Neural cell (in vitro differentiated cells): ENCODE data around the gene TLE3. TPM values are rescaled to one million over a fixed set of nuclear protein-coding genes. Genes with fewer than 3 reads are reported as not detected.

Experiments used
- H2AFZ ChIP-seq: fragments of 200-600, 300-800 bp; sonication (generic), shearing (Covaris generic); 2 replicates; pipeline ENCODE4 v1.6.0; 2014; ENCODE audit warnings: low read depth, mild to moderate bottlenecking, antibody characterized with exemption, low read length, moderate library complexity
- H3F3A ChIP-seq: fragments of 200-600 bp; shearing (Covaris generic); 2 replicates; pipeline ENCODE4 v1.6.1; 2016; ENCODE audit warnings: mild to moderate bottlenecking, moderate library complexity, mixed read lengths, antibody characterized with exemption, low read length; ENCODE audit not compliant: insufficient read depth, poor library complexity, severe bottlenecking
- H3K27ac ChIP-seq: fragments of 200-600, 300-800 bp; sonication (generic), shearing (Covaris generic); 2 replicates; pipeline ENCODE4 v1.5.1; 2014; ENCODE audit warnings: mild to moderate bottlenecking, low read length, moderate library complexity
- H3K27me3 ChIP-seq: fragments of 300-800, 200-600 bp; sonication (generic), shearing (Covaris generic); 2 replicates; pipeline ENCODE4 v1.6.0; 2014; ENCODE audit warnings: mild to moderate bottlenecking, low read depth, low read length, moderate library complexity; ENCODE audit not compliant: insufficient read depth
- H3K36me3 ChIP-seq: fragments of 300-800, 200-600 bp; sonication (generic), shearing (Covaris generic); 2 replicates; pipeline ENCODE4 v1.5.1; 2014; ENCODE audit warnings: mild to moderate bottlenecking, antibody characterized with exemption, low read length, moderate library complexity; ENCODE audit not compliant: insufficient read depth
- H3K4me2 ChIP-seq: fragments of 300-800, 200-600 bp; sonication (generic), shearing (Covaris generic); 2 replicates; pipeline ENCODE4 v1.6.0; 2014; ENCODE audit warnings: mild to moderate bottlenecking, low read length
- H3K4me3 ChIP-seq: fragments of 300-800, 200-600 bp; sonication (generic), shearing (Covaris generic); 2 replicates; pipeline ENCODE4 v1.5.1; 2014; ENCODE audit warnings: mild to moderate bottlenecking, low read length, moderate library complexity
- H3K79me2 ChIP-seq: fragments of 200-600 bp; shearing (Covaris generic); replicated peaks from 2 replicates; pipeline ENCODE4 v1.6.0; 2014; ENCODE audit warnings: mild to moderate bottlenecking, low read length, moderate library complexity; ENCODE audit not compliant: insufficient read depth
- H3K9ac ChIP-seq: fragments of 300-800, 200-600 bp; sonication (generic), shearing (Covaris generic); 2 replicates; pipeline ENCODE4 v1.6.1; 2016; ENCODE audit warnings: mild to moderate bottlenecking, low read length, mixed read lengths
- H3K9me2 ChIP-seq: fragments of 200-600 bp; shearing (Covaris generic); 2 replicates; pipeline ENCODE4 v1.6.1; 2016; ENCODE audit warnings: mild to moderate bottlenecking, low read length, mixed read lengths; ENCODE audit not compliant: insufficient read depth
- H3K9me3 ChIP-seq: fragments of 200-600, 300-800 bp; sonication (generic), shearing (Covaris generic); 2 replicates; pipeline ENCODE4 v1.6.1; 2016; ENCODE audit warnings: mild to moderate bottlenecking, mixed run types, low read length, moderate library complexity, mixed read lengths
- H4K20me1 ChIP-seq: fragments of 200-600 bp; shearing (Covaris generic); 2 replicates; pipeline ENCODE4 v1.6.1; 2016; ENCODE audit warnings: mild to moderate bottlenecking, mixed run types; ENCODE audit not compliant: insufficient read depth
- EP300 ChIP-seq: fragments of 450-650 bp; conservative IDR thresholded peaks from 2 replicates; pipeline ENCODE4 v1.6.1; 2014; ENCODE audit warnings: antibody characterized with exemption, mild to moderate bottlenecking, moderate library complexity; ENCODE audit not compliant: poor library complexity, severe bottlenecking
- EZH2 ChIP-seq: fragments of 200-600, 300-800 bp; shearing (Covaris generic), sonication (generic); IDR thresholded peaks from 2 replicates; pipeline ENCODE4 v1.6.1; 2014; ENCODE audit warnings: antibody characterized with exemption, low read length, borderline replicate concordance, mild to moderate bottlenecking; ENCODE audit not compliant: insufficient read depth, poor library complexity, severe bottlenecking
- MXI1 ChIP-seq: fragments of 450-650 bp; conservative IDR thresholded peaks from 2 replicates; pipeline ENCODE4 v1.6.1; 2014; ENCODE audit warnings: antibody characterized with exemption, mild to moderate bottlenecking; ENCODE audit not compliant: poor library complexity, severe bottlenecking
- POLR2AphosphoS5 ChIP-seq: IDR thresholded peaks from 2 replicates; pipeline ENCODE4 v1.6.1; 2012
- RAD21 ChIP-seq: fragments of 450-650 bp; conservative IDR thresholded peaks from 2 replicates; pipeline ENCODE4 v1.6.1; 2014; ENCODE audit warnings: antibody characterized with exemption, mild to moderate bottlenecking, moderate library complexity
- SMC3 ChIP-seq: fragments of 450-650 bp; conservative IDR thresholded peaks from 2 replicates; pipeline ENCODE4 v1.6.1; 2014; ENCODE audit warnings: antibody characterized with exemption, mild to moderate bottlenecking, moderate library complexity; ENCODE audit not compliant: poor library complexity
- TAF1 ChIP-seq: IDR thresholded peaks from 2 replicates; pipeline ENCODE4 v1.6.1; 2012; ENCODE audit warnings: low read depth
- polyA plus RNA-seq: library from polyadenylated mRNA; depleted of rRNA; stranded (reverse); fragments of >200 nt; gene quantifications from 2 replicates; pipeline ENCODE4 v1.2.3, GENCODE V29; 2014
- TF ChIP-seq, protein P1 (sequence below): IDR thresholded peaks from 2 replicates; pipeline ENCODE4 v1.6.1; 2012; ENCODE audit warnings: borderline replicate concordance
- TF ChIP-seq, protein P2 (sequence below): fragments of 450-650 bp; IDR thresholded peaks from 2 replicates; pipeline ENCODE4 v1.5.1; 2014; ENCODE audit warnings: antibody characterized with exemption, mild to moderate bottlenecking, moderate library complexity; ENCODE audit not compliant: poor library complexity, severe bottlenecking

The TLE3 gene
- polyA plus RNA-seq, 1 donor from 2014 or later = 27.6 TPM

DNA sequence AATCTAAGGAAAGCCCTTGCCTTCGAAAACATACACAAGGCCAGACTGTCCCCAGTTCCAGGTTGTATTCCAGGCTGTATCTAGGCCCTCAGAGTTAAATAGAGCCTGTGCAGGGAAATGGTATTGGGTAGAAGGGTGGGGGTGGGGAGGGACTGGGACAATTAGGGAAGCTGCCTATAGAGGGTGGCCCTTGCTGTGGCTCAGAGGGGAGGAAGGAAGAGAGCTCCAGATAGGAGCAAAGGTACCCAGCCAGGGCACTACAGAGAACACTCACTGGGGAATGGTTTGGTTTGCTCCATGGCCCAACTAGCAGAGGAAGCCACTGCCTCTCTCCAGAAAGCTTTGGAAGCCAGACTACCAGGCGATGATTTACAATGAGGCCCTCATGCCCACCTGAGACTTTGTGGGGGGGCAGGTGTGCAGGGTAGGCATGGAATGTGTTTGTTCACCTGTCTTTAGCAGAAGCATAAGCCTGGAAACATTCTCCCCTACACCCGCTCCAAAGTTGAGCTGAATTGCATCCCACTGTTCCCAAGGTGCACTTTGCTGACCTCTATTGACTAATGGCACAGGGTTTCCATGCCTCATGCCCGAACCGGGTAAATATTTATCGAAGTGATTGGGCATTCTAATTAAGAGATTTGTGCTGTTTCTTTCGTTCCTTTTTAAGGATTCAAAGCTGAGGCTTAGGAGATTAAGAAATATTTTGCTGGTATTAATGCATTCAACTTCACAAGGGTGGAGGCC is 6.3 kb upstream of the TLE3 start:
- H4K20me1 ChIP-seq = no peaks in the 10 kb centered on the region
- no peaks in the 10 kb centered on the region for H3K36me3 ChIP-seq
- H3K9me3 ChIP-seq = no peaks in the 10 kb centered on the region
- no peak overlapping the region for H3K9ac ChIP-seq
- no peak for TF ChIP-seq EP300
- TF ChIP-seq TAF1 = no peak
- no peak for TF ChIP-seq RAD21
- H3F3A ChIP-seq = no peaks in the 10 kb centered on the region
- H3K27me3 ChIP-seq = peaks cover 52% of the 10 kb centered on the region
- no peaks in the 10 kb centered on the region for H3K79me2 ChIP-seq
- H3K4me2 ChIP-seq = no peak overlapping the region
- H3K27ac ChIP-seq = no peak overlapping the region
- H3K9me2 ChIP-seq = no peaks in the 10 kb centered on the region
- H3K4me3 ChIP-seq = no peak overlapping the region
- H2AFZ ChIP-seq = no peak overlapping the region

DNA sequence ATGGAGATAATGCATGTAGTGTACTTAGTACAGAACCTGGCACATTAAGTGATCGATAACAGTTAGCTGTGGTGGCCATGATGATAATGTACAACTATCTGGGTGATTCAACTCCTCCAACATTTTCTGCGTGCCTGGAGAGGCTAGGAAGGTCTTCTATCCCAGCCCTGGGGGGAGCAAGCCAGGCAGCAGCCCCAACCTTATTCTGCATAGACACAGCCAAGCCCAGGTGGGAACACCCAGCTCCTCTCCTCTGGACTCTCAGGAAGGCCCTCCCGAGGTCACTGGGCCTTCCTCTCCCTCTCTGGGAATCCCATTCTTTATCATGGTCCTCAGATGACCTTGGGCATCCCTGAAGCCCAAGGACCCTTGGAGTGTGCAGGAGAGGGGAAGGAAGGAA is 5.1 kb upstream of the TLE3 start:
- H3K9me2 ChIP-seq = no peaks in the 10 kb centered on the region
- peaks cover 58% of the 10 kb centered on the region for H3K27me3 ChIP-seq
- no peak overlapping the region for H2AFZ ChIP-seq
- no peak overlapping the region for H3K9ac ChIP-seq
- no peak for TF ChIP-seq EP300
- TF ChIP-seq MXI1 = no peak
- TF ChIP-seq, protein P1, sequence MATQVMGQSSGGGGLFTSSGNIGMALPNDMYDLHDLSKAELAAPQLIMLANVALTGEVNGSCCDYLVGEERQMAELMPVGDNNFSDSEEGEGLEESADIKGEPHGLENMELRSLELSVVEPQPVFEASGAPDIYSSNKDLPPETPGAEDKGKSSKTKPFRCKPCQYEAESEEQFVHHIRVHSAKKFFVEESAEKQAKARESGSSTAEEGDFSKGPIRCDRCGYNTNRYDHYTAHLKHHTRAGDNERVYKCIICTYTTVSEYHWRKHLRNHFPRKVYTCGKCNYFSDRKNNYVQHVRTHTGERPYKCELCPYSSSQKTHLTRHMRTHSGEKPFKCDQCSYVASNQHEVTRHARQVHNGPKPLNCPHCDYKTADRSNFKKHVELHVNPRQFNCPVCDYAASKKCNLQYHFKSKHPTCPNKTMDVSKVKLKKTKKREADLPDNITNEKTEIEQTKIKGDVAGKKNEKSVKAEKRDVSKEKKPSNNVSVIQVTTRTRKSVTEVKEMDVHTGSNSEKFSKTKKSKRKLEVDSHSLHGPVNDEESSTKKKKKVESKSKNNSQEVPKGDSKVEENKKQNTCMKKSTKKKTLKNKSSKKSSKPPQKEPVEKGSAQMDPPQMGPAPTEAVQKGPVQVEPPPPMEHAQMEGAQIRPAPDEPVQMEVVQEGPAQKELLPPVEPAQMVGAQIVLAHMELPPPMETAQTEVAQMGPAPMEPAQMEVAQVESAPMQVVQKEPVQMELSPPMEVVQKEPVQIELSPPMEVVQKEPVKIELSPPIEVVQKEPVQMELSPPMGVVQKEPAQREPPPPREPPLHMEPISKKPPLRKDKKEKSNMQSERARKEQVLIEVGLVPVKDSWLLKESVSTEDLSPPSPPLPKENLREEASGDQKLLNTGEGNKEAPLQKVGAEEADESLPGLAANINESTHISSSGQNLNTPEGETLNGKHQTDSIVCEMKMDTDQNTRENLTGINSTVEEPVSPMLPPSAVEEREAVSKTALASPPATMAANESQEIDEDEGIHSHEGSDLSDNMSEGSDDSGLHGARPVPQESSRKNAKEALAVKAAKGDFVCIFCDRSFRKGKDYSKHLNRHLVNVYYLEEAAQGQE = no peak
- TF ChIP-seq RAD21 = no peak
- no peak for TF ChIP-seq POLR2AphosphoS5
- no peak for TF ChIP-seq EZH2
- TF ChIP-seq, protein P2, sequence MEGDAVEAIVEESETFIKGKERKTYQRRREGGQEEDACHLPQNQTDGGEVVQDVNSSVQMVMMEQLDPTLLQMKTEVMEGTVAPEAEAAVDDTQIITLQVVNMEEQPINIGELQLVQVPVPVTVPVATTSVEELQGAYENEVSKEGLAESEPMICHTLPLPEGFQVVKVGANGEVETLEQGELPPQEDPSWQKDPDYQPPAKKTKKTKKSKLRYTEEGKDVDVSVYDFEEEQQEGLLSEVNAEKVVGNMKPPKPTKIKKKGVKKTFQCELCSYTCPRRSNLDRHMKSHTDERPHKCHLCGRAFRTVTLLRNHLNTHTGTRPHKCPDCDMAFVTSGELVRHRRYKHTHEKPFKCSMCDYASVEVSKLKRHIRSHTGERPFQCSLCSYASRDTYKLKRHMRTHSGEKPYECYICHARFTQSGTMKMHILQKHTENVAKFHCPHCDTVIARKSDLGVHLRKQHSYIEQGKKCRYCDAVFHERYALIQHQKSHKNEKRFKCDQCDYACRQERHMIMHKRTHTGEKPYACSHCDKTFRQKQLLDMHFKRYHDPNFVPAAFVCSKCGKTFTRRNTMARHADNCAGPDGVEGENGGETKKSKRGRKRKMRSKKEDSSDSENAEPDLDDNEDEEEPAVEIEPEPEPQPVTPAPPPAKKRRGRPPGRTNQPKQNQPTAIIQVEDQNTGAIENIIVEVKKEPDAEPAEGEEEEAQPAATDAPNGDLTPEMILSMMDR = no peak
- TF ChIP-seq TAF1 = no peak
- TF ChIP-seq SMC3 = no peak
- peaks cover 5% of the 10 kb centered on the region for H3F3A ChIP-seq
- H4K20me1 ChIP-seq = no peaks in the 10 kb centered on the region
- H3K4me3 ChIP-seq = no peak overlapping the region
- no peaks in the 10 kb centered on the region for H3K9me3 ChIP-seq
- H3K79me2 ChIP-seq = no peaks in the 10 kb centered on the region
- no peaks in the 10 kb centered on the region for H3K36me3 ChIP-seq
- no peak overlapping the region for H3K27ac ChIP-seq
- H3K4me2 ChIP-seq = no peak overlapping the region
